GM18499 (cell line): ENCODE data around the gene CST9.
"Not testable (repeated sequence)": the region's sequence is repeated elsewhere in the genome, so short reads cannot be mapped to it uniquely, and the experiment has no call there.

Experiments
- ATAC-seq: cut with Tn5 transposase; IDR thresholded peaks from one replicate; pipeline ENCODE4 v1.9.1; 2021; ENCODE audit warnings: moderate number of reproducible peaks; ENCODE audit not compliant: insufficient read depth, unreplicated experiment

Gene CST9

GRCh38 chr20:23625236-23625964 lies 19.7 kb upstream of the CST9 start:
- ATAC-seq: no peak

- no peak for ATAC-seq
Measured at GRCh38 chr20:23624324-23624691, 18.6 kb upstream of the CST9 start.

- ATAC-seq: no peak
Measured at GRCh38 chr20:23623666-23624323, 18.1 kb upstream of the CST9 start.

- ATAC-seq: no peak
Measured at GRCh38 chr20:23622839-23623343, 17.2 kb upstream of the CST9 start.

DNA sequence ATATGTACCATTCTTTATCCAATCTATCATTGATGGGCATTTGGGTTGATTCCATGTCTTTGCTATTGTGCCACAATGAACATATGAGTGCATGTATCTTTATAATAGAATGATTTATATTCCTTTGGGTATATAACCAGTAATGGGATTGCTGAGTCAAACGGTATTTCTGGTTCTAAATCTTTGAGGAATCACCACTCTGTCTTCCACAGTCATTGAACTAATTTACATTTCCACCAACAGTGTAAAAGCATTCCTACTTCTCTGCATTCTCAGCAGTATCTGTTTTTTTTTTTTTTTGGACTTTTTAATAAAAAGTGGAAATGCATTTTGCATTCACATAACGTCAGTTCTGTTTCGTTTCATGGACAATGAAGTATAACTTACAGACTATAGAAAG lies 16.7 kb upstream of the CST9 start:
- not testable (repeated sequence) for ATAC-seq

DNA sequence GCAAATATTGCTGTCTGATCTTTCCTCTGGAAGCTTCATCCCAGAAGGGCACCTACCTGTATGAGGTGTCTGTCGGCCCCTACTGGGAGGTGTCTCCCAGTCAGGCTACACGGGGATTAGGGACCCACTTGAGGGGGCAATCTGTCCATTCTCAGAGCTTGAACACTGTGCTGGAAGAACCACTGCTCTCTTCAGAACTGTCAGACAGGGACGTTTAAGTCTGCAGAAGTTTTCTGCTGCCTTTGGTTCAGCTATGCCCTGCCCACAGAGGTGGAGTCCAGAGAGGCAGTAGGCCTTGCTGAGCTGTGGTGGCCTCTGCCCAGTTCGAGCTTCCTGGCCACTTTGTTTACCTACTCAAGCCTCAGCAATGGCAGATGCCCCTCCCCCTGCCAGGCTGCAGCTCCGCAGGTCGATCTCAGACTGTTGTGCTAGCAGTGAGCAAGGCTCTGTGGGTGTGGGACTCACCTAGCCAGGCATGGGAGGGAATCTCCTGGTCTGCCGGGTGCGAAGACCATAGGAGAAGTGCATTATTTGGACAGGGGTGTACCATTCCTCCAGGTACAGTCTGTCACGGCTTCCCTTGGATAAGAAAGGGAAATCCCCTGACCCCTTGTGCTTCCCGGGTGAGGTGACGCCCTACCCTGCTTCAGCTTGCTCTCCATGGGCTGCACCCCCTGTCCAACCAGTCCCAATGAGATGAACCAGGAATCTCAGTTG lies 15.1 kb upstream of the CST9 start:
- ATAC-seq: not testable (repeated sequence)

- ATAC-seq: no peak
Measured at GRCh38 chr20:23614163-23614562, 8.4 kb upstream of the CST9 start.

- ATAC-seq: no peak
Measured at GRCh38 chr20:23613676-23614075, 8.0 kb upstream of the CST9 start.

DNA sequence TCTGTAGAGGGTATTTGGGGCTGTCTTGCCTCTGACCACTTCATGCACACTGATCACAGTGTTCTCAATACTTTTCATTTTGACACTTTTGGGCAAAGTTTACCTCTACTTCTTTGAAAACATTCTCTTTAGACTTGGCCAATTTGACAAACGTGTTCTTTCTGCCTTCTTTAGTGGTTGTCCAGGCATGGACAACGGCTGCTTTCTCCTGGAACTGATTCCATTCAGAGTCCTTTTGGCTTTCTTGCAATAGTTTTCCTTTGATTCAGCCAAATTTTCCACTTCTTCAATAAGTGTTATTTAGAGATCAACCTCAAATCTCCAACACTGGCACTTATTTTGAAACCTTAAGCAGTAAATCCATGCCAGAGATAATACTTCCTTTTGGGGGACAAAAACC lies 6.7 kb upstream of the CST9 start:
- ATAC-seq: no peak

- ATAC-seq: no peak
Measured at GRCh38 chr20:23609486-23610109, 3.9 kb upstream of the CST9 start.

- ATAC-seq: no peak
Measured at GRCh38 chr20:23608251-23608846, 2.6 kb upstream of the CST9 start.

DNA sequence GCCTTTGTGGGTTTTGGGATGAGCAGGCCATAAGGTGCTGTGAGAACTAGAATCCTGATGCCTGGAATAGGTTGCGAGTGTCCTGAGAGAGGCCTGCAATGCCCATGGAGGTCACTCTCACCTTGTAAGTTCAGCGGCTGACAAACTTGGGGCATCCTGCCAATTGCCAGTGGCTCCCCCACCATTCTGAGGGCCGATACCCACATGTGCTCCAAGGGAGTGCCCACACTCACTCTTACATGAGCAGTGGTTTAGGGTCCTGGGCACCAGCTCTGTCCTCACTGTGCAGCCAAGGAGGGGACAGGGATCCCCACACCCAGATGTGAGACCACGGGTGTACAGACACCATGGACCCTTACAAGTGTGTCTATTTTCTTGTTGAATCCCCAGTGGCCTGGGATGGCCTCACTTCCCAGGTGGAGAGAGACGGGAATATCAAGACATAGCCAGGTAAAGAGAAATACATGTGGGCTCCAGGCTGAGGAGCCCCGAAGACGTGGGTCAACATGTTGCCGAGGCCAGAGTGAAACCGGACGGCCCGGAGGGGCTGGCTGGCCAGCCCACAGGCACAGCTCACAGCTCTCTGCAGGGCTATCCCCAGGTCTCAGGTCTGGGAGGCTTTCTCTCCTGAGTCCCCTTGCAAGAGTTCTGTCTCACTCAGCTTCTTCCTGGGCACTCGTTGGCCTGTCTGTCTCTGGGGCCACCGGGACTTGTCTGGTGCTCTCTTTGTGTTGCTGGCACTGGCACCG lies 2.0 kb upstream of the CST9 start:
- no peak for ATAC-seq

DNA sequence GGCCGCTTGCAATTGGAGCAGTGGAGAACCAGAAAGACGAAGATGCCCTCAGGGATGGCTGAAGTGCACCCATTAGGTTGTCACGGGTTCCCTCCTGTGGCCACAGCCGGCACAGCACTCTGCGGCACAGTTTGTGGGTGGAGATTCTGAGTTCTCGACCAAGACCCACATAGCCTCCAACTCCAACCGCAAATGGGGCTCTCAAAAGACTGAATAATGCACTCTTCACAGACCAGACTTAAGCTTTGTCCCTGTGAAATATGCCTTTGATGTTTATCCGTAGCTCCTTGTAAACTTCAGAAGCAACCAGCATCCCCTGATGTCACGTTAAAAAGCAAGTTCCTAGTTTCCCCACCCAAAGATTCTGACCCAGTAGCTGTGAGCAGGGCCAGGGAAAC lies 934 bp upstream of the CST9 start:
- ATAC-seq: no peak

- no peak for ATAC-seq
Measured at GRCh38 chr20:23604306-23604705, 1.4 kb downstream of the CST9 start.

GRCh38 chr20:23603321-23603720 lies 2.4 kb downstream of the CST9 start:
- no peak for ATAC-seq

DNA sequence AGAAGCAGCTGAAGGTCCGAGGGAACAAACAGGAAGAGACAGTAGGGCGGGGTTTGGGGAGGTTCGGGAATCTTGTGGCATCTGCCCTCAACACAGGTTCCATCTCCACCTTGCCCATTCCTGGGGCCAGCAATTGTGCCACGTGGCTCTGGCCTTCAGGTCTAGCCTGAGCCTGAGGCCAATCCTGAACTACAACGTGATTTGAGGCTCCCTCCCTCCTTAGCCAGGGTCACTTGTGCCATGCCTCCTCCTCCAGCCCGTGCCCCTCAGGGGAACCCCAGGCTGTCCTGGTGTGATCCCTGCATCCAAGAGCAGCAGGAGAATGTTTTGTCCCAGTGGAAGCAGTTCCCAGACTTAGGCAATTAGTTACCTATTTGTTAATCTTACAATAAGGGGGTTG lies 3.0 kb downstream of the CST9 start:
- ATAC-seq: no peak

GRCh38 chr20:23602241-23602640 lies 3.5 kb downstream of the CST9 start:
- ATAC-seq: no peak

- ATAC-seq: no peak
Measured at GRCh38 chr20:23601715-23602114, 4.0 kb downstream of the CST9 start.

- no peak for ATAC-seq
Measured at GRCh38 chr20:23598481-23598880, 7.2 kb downstream of the CST9 start.
